Left lung (tissue), 10 donors: ENCODE data around the gene GPC1. TPM values are rescaled to one million over a fixed set of nuclear protein-coding genes. Genes with fewer than 3 reads are reported as not detected.

Source experiments
- ATAC-seq: fragments of 200-7000 bp; cut with Tn5 transposase; one replicate; pipeline ENCODE4 v1.9.1; 2020; ENCODE audit warnings: moderate library complexity
- DNase-seq, 4 donors: peaks; one replicate each; pipeline ENCODE4 v3.0.0-alpha.2; 2013 to 2020
- H3K27ac ChIP-seq, 2 donors: fragments of 200-600 bp; sonication (generic) in 1 of 2; one replicate each; pipeline versions ENCODE4 v1.5.0 to v1.8.0; 2020 to 2021
- H3K27me3 ChIP-seq, 2 donors: fragments of 200-600 bp; sonication (generic) in 1 of 2; one replicate each; pipeline versions ENCODE4 v1.5.0 to v1.8.0; 2020 to 2021
- H3K36me3 ChIP-seq, 2 donors: fragments of 200-600 bp; sonication (generic) in 1 of 2; one replicate each; pipeline versions ENCODE4 v1.5.0 to v1.8.0; 2020 to 2021
- H3K4me1 ChIP-seq, 2 donors: fragments of 200-600 bp; one replicate each; pipeline ENCODE4 v1.8.0; 2021
- H3K4me3 ChIP-seq, 2 donors: fragments of 200-600 bp; sonication (generic) in 1 of 2; one replicate each; pipeline versions ENCODE4 v1.5.0 to v1.8.0; 2020 to 2021; ENCODE audit warnings: mild to moderate bottlenecking in 1 of 2
- H3K9me3 ChIP-seq, 2 donors: fragments of 200-600 bp; sonication (generic) in 1 of 2; one replicate each; pipeline versions ENCODE4 v1.5.0 to v1.8.0; 2020 to 2021
- CTCF ChIP-seq, 2 donors: fragments of 200-600 bp; sonication (generic) in 1 of 2; IDR thresholded peaks; one replicate each; pipeline versions ENCODE4 v1.5.0 to v1.8.0; 2021; ENCODE audit warnings: antibody characterized with exemption in 2 of 2
- intact Hi-C, 2 donors: fragments of 100-400 bp; cut with DNase I; formaldehyde crosslinking; loops; one replicate each; pipeline versions ENCODE4 v1.11.2 to v1.14.2; 2022
- polyA plus RNA-seq, 6 donors: library from polyadenylated mRNA; unstranded; fragments of 120-200 nt; gene quantifications; one replicate each; pipeline ENCODE4 v1.2.1, GENCODE V29; 2013; ENCODE audit not compliant: insufficient read length in 6 of 6
- total RNA-seq, 2 donors: library from RNA; stranded (reverse); fragmentation: NEBNext Ultra II Directional; extraction: Animal tissue kit (Norgen Biotek cat#: 25700); gene quantifications; one replicate each; pipeline ENCODE4 v1.2.1, GENCODE V29; 2021
- donor health status: DM: no; HTN: yes; CAD: no.
- donor health status: DM: no; HTN: no; CAD: no.

GPC1 gene
- total and polyA plus RNA-seq, 8 donors, result 24.6 to 63.4 (median 45.3) TPM

GRCh38 chr2:240437861-240438809 lies 2.7 kb downstream of the GPC1 start:
- Histone ChIP-seq H3K27me3 (peaks cover 3 to 61% of the 10 kb centered on the region in 2 donors), H3K4me3 (no peak overlapping the region), H3K9me3 (no peaks in the 10 kb centered on the region), H3K36me3 (no peaks in the 10 kb centered on the region), H3K4me1 (peaks cover 21 to 25% of the 10 kb centered on the region in 2 donors), H3K27ac (no peak overlapping the region)
- peak; percentile 83 to 95 for TF ChIP-seq CTCF (IDR thresholded peaks at IDR 0.05)
- DNase-seq, result peak in 2 of 4 donors; percentile 78 to 89
- peak; percentile 69 for ATAC-seq
- intact Hi-C loops, result loop anchor here in 1 of 2 donors (5.0 kb wide), 1 partner anchor 206 kb away; no protein-coding TSS in a partner anchor

GRCh38 chr2:240438810-240439697 lies 3.6 kb downstream of the GPC1 start:
- H3K27ac ChIP-seq, result no peak overlapping the region
- H3K27me3 ChIP-seq, result peaks cover 3 to 56% of the 10 kb centered on the region in 2 donors
- no peaks in the 10 kb centered on the region for H3K36me3 ChIP-seq
- H3K4me1 ChIP-seq, result peaks cover 20 to 25% of the 10 kb centered on the region in 2 donors
- ATAC-seq (no peak), DNase-seq (peak in 1 of 4 donors; percentile 67)
- no peaks in the 10 kb centered on the region for H3K9me3 ChIP-seq
- TF ChIP-seq CTCF (IDR thresholded peaks at IDR 0.05), result no peak
- H3K4me3 ChIP-seq, result no peak overlapping the region
- intact Hi-C loops, result loop anchor here in 1 of 2 donors (5.0 kb wide), 1 partner anchor 207 kb away; no protein-coding TSS in a partner anchor

- Histone ChIP-seq H3K9me3 (no peaks in the 10 kb centered on the region), H3K27me3 (peaks cover 3 to 49% of the 10 kb centered on the region in 2 donors), H3K36me3 (no peaks in the 10 kb centered on the region), H3K4me3 (no peak overlapping the region), H3K4me1 (peaks cover 13 to 25% of the 10 kb centered on the region in 2 donors), H3K27ac (no peak overlapping the region)
- no peak for TF ChIP-seq CTCF (IDR thresholded peaks at IDR 0.05)
- DNase-seq (peak in 1 of 4 donors; percentile 67), ATAC-seq (no peak)
- intact Hi-C loops, result loop anchor here in 1 of 2 donors (5.0 kb wide), 1 partner anchor 207 kb away; no protein-coding TSS in a partner anchor
Observed at GRCh38 chr2:240439698-240440151, 4.3 kb downstream of the GPC1 start.

GRCh38 chr2:240440251-240440650 lies 4.8 kb downstream of the GPC1 start:
- intact Hi-C loops, result no loop called here
- Histone ChIP-seq H3K4me1 (peaks cover 11 to 25% of the 10 kb centered on the region in 2 donors), H3K36me3 (no peaks in the 10 kb centered on the region), H3K4me3 (no peak overlapping the region), H3K9me3 (no peaks in the 10 kb centered on the region), H3K27me3 (peaks cover 3 to 44% of the 10 kb centered on the region in 2 donors), H3K27ac (no peak overlapping the region)
- TF ChIP-seq CTCF (IDR thresholded peaks at IDR 0.05), result no peak
- DNase-seq (no peak), ATAC-seq (no peak)
